ENCODE results near the gene GTF3C4.

The GTF3C4 gene

GRCh38 chr9:132671620-132672412, 1.6 kb downstream of the GTF3C4 start:
- no peaks in the 10 kb centered on the region for H3K36me3 ChIP-seq (ENCODE audit: control insufficient read depth, insufficient read depth, low read length)
- H3K27me3 ChIP-seq (replicated peaks; ENCODE audit: control insufficient read depth, insufficient read depth, low read length): no peaks in the 10 kb centered on the region
- no peak for DNase-seq (ENCODE audit: extremely low read depth, insufficient read length)
- no peak for TF ChIP-seq CTCF (IDR thresholded peaks at IDR 0.05; ENCODE audit: insufficient read depth, low read length, poor library complexity, severe bottlenecking)
- peak overlapping the region; percentile 96 for H3K4me3 ChIP-seq (replicated peaks; ENCODE audit: low read depth, low read length)

GRCh38 chr9:132672413-132672690, 2.1 kb downstream of the GTF3C4 start:
- no peaks in the 10 kb centered on the region for H3K27me3 ChIP-seq (replicated peaks; ENCODE audit: control insufficient read depth, insufficient read depth, low read length)
- DNase-seq (ENCODE audit: extremely low read depth, insufficient read length): no peak
- no peaks in the 10 kb centered on the region for H3K36me3 ChIP-seq (ENCODE audit: control insufficient read depth, insufficient read depth, low read length)
- no peak for TF ChIP-seq CTCF (IDR thresholded peaks at IDR 0.05; ENCODE audit: insufficient read depth, low read length, poor library complexity, severe bottlenecking)
- H3K4me3 ChIP-seq (replicated peaks; ENCODE audit: low read depth, low read length): no peak overlapping the region

- TF ChIP-seq CTCF (IDR thresholded peaks at IDR 0.05; ENCODE audit: insufficient read depth, low read length, poor library complexity, severe bottlenecking): no peak
- DNase-seq (ENCODE audit: extremely low read depth, insufficient read length): no peak
- Histone ChIP-seq H3K27me3 (replicated peaks; ENCODE audit: control insufficient read depth, insufficient read depth, low read length) (no peaks in the 10 kb centered on the region), H3K4me3 (replicated peaks; ENCODE audit: low read depth, low read length) (no peak overlapping the region), H3K36me3 (ENCODE audit: control insufficient read depth, insufficient read depth, low read length) (peaks cover 5% of the 10 kb centered on the region)
Measured at GRCh38 chr9:132673355-132673754, 3.1 kb downstream of the GTF3C4 start.

GRCh38 chr9:132674485-132674884, 4.2 kb downstream of the GTF3C4 start:
- no peak overlapping the region for H3K4me3 ChIP-seq (replicated peaks; ENCODE audit: low read depth, low read length)

GRCh38 chr9:132677976-132678375, 7.7 kb downstream of the GTF3C4 start:
- no peak overlapping the region for H3K4me3 ChIP-seq (replicated peaks; ENCODE audit: low read depth, low read length)
- TF ChIP-seq CTCF (IDR thresholded peaks at IDR 0.05; ENCODE audit: insufficient read depth, low read length, poor library complexity, severe bottlenecking): no peak
- DNase-seq (ENCODE audit: extremely low read depth, insufficient read length): no peak
- no peaks in the 10 kb centered on the region for H3K27me3 ChIP-seq (replicated peaks; ENCODE audit: control insufficient read depth, insufficient read depth, low read length)
- peaks cover 13% of the 10 kb centered on the region for H3K36me3 ChIP-seq (ENCODE audit: control insufficient read depth, insufficient read depth, low read length)

More at GRCh38 chr9:132674485-132674884, 4.2 kb downstream of the GTF3C4 start:
- peaks cover 12% of the 10 kb centered on the region for H3K36me3 ChIP-seq (ENCODE audit: control insufficient read depth, insufficient read depth, low read length)
- no peak for TF ChIP-seq CTCF (IDR thresholded peaks at IDR 0.05; ENCODE audit: insufficient read depth, low read length, poor library complexity, severe bottlenecking)
- no peaks in the 10 kb centered on the region for H3K27me3 ChIP-seq (replicated peaks; ENCODE audit: control insufficient read depth, insufficient read depth, low read length)
- no peak for DNase-seq (ENCODE audit: extremely low read depth, insufficient read length)
